ENCODE results near the gene MORC2. TPM values are rescaled to one million over a fixed set of nuclear protein-coding genes. Genes with fewer than 3 reads are reported as not detected.

Gene MORC2
- total RNA-seq, 4 donors from 2014 or later = 13.9 to 18.6 (median 16.0) TPM

- DNase-seq (ENCODE audit: low spot score) (no peak), ATAC-seq (ENCODE audit: low FRiP score) (no peak)
- TF ChIP-seq, protein P1, sequence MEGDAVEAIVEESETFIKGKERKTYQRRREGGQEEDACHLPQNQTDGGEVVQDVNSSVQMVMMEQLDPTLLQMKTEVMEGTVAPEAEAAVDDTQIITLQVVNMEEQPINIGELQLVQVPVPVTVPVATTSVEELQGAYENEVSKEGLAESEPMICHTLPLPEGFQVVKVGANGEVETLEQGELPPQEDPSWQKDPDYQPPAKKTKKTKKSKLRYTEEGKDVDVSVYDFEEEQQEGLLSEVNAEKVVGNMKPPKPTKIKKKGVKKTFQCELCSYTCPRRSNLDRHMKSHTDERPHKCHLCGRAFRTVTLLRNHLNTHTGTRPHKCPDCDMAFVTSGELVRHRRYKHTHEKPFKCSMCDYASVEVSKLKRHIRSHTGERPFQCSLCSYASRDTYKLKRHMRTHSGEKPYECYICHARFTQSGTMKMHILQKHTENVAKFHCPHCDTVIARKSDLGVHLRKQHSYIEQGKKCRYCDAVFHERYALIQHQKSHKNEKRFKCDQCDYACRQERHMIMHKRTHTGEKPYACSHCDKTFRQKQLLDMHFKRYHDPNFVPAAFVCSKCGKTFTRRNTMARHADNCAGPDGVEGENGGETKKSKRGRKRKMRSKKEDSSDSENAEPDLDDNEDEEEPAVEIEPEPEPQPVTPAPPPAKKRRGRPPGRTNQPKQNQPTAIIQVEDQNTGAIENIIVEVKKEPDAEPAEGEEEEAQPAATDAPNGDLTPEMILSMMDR (IDR thresholded peaks at IDR 0.05) = no peak
These were observed 65.8 kb downstream of the MORC2 start for GRCh38 chr22:30902496-30903357.

GRCh38 chr22:30894371-30894740 lies 74.2 kb downstream of the MORC2 start:
- ATAC-seq (ENCODE audit: low FRiP score) = no peak
- TF ChIP-seq, protein P1 (IDR thresholded peaks at IDR 0.05) = no peak
- no peak for DNase-seq (ENCODE audit: low spot score)

DNA sequence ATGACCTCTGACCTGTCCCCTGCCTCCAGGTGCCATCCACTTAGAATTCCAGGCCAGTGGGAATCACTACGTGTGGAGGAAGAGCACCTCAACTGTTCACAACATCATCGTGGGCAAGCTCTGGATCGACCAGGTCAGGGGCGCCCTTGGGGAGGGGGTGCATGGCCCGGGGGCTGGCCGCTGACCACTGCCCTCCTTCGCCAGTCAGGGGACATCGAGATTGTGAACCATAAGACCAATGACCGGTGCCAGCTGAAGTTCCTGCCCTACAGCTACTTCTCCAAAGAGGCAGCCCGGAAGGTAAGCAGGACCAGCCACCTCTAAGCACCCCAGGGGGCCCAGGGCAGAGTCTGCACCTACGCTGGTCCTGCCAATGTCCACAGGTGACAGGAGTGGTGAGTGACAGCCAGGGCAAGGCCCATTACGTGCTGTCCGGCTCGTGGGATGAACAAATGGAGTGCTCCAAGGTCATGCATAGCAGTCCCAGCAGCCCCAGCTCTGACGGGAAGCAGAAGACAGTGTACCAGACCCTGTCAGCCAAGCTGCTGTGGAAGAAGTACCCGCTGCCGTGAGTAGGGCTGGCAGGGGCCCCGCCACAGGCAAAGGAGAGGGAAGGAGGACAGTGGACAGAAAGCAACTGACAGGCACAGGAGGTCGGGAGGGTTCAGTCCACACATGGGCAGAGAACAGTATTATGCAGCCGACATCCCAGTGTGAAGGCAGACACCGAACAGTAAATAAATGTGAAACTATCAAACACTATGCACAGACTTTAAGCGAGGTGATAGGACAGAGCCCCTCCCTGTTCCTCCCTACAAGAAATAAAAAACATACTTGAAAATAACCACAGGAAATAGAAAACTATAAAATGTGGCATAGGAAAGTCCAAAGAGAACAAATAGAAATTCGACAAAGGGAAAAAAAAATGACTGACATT lies 74.9 kb downstream of the MORC2 start:
- no peak for ATAC-seq (ENCODE audit: low FRiP score)
- no peak for DNase-seq (ENCODE audit: low spot score)
- TF ChIP-seq, protein P1 (IDR thresholded peaks at IDR 0.05) = no peak

- TF ChIP-seq, protein P1 (IDR thresholded peaks at IDR 0.05) = no peak
- no peak for DNase-seq (ENCODE audit: low spot score)
- ATAC-seq (ENCODE audit: low FRiP score) = no peak
These were observed 75.8 kb downstream of the MORC2 start for GRCh38 chr22:30892731-30893221.

DNA sequence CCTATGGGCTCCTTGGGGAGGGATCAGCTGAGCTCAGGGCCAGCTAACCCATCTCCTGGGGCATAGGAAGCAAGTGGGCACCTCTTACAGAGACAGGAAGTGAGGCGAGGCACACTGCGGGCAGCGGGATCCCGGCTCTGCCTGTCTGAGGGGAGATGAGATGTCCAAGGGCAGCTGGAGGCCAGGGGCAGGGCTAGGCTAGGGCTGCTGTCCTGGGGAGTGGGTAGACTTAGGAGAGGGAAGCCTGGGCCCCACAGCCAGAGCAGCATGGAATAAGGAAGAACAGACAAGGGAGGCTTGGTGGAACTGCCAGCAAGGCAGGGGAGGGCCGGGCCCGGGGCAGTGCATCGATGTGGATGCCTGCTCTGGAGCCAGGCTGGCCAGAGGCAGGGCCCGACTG lies 76.3 kb downstream of the MORC2 start:
- DNase-seq (ENCODE audit: low spot score) (no peak), ATAC-seq (ENCODE audit: low FRiP score) (no peak)

DNA sequence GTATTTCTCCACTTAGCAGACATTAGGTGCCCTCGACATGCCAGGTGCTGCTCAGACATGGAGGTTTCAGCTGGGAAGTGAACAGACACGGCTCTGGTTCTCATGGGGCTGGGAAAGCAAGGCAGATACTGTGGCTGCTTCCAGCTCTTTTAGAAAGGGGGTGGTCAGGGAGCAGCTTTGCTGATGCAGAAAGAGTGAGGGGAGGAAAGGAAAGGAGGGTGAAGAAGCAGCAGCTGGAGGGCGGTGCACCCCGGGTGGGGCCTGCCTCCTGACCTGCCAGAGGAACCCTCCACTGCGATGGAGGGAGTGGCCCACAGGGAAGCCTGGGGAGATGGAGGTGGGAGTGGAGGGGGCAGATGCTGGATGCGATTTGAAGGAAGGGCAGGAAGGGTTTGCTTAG lies 76.8 kb downstream of the MORC2 start:
- DNase-seq (ENCODE audit: low spot score) = no peak
- ATAC-seq (ENCODE audit: low FRiP score) = no peak

More for the DNA sequence above, 76.3 kb downstream of the MORC2 start:
- TF ChIP-seq, protein P1 (IDR thresholded peaks at IDR 0.05) = no peak

More for the DNA sequence above, 76.8 kb downstream of the MORC2 start:
- TF ChIP-seq, protein P1 (IDR thresholded peaks at IDR 0.05) = no peak

Measured in omental fat pad (tissue), 4 donors.